ENCODE results near the gene FRYL. TPM values are rescaled to one million over a fixed set of nuclear protein-coding genes. Genes with fewer than 3 reads are reported as not detected.
"Not testable (repeated sequence)": the region's sequence is repeated elsewhere in the genome, so short reads cannot be mapped to it uniquely, and the experiment has no call there.

Gene FRYL
- total RNA-seq, 1 experiment from 2014 or later, result 28.5 TPM

DNA sequence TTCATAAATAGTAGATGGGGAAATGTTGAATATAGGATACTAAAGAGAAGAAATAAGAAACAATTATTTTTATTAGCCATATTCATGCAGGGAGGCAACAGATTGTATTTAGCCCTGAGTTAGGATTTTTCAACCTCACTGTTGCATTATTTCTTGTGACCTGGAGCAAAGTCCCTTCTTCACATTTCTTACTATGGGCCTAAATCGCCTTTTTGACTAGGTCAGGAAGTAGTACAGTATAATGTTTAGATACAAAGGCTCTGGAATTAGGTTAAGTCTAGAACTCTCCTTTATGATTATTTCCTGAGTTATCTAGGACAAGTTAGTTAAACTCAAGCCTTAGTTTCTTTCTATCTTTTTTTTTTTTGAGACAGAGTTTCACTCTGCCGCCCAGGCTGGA, 88.0 kb downstream of the FRYL start:
- DNase-seq (ENCODE audit: low read depth in 1 of 2, low spot score in 2 of 2), result no peak
- Histone ChIP-seq H3K27ac (no peak overlapping the region), H3K4me1 (replicated peaks) (no peaks in the 10 kb centered on the region), H3K9me3 (replicated peaks) (no peaks in the 10 kb centered on the region), H3K4me3 (no peak overlapping the region), H3K36me3 (no peaks in the 10 kb centered on the region), H3K27me3 (replicated peaks) (no peaks in the 10 kb centered on the region)

DNA sequence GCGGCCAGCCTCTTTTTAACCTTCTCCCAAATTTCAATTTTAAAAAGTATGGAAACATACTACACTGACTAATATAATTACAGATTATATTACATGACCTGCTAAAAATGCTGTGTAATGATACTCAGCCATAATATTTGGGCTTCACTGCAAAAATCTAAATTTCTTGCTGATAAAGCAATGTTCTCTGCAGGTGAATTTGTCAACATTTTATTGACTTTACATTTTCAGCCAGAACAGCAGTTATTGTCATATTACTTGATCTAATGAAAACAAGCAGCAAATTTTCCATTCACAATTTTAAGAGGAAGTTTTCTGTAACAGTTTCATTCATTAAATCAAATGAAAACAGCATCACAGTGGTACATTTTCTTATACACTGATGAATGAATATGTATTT, 91.1 kb downstream of the FRYL start:
- no peaks in the 10 kb centered on the region for H3K9me3 ChIP-seq (replicated peaks)
- H3K27me3 ChIP-seq (replicated peaks), result no peaks in the 10 kb centered on the region
- no peaks in the 10 kb centered on the region for H3K4me1 ChIP-seq (replicated peaks)
- DNase-seq (ENCODE audit: low read depth in 1 of 2, low spot score in 2 of 2), result no peak
- no peak overlapping the region for H3K27ac ChIP-seq
- H3K4me3 ChIP-seq, result no peak overlapping the region
- H3K36me3 ChIP-seq, result no peaks in the 10 kb centered on the region

DNA sequence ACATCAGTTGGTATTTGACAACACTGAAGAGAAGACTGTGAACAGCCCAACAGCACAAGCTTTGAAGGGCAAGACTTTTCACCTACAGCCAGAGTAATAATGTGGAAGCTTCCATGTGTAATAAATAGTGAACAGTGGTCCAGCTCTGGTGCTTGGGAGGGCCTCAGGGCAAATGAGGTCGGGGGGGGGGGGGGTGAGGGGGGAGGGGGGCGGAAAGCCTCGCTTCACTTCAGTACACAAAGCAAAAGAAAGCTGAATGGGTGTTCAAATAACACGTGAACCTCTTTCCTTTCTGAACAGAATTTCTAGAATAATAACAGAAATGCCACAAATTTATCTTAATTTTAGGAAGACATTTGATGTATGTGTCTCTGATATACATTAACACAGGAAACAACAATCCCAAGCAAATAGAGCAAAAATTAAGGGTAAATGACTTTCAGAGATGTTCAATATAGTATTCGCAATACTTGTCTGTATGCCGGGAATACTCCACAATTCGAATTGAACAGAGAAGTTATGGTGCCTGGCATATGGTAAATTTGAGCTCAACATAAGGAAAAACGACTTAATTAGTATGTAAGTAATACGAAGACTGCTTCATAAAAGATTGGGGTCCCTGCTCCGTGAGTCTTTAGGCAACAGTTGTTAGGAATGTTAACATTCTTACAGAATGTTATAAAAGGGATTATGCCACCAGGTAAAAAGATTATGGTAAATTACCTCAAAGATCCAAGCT, 92.6 kb downstream of the FRYL start:
- Histone ChIP-seq H3K9me3 (replicated peaks) (no peaks in the 10 kb centered on the region), H3K27ac (no peak overlapping the region), H3K36me3 (no peaks in the 10 kb centered on the region), H3K4me3 (no peak overlapping the region), H3K27me3 (replicated peaks) (no peaks in the 10 kb centered on the region), H3K4me1 (replicated peaks) (no peaks in the 10 kb centered on the region)
- no peak for DNase-seq (ENCODE audit: low read depth in 1 of 2, low spot score in 2 of 2)

DNA sequence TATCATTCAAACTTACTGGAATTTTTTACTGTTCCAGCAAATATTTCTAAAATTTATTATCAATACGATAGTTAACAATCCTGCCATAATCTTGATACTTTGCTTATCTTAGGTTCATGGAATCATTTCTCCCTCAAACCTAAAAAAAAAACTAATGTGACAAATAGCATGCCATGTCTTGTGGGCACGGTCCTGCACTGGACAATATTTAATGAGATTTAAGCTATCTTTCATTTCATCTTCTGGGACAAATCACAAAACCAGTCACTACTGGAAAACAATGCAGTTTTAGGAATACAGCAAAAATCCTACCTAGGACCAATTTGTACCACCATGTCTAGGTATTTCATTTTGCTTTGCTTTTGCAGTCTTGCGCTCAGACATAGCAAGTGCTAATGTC, 93.7 kb downstream of the FRYL start:
- H3K4me3 ChIP-seq, result no peak overlapping the region
- no peak overlapping the region for H3K27ac ChIP-seq
- no peaks in the 10 kb centered on the region for H3K36me3 ChIP-seq
- no peaks in the 10 kb centered on the region for H3K27me3 ChIP-seq (replicated peaks)
- no peak for DNase-seq (ENCODE audit: low read depth in 1 of 2, low spot score in 2 of 2)
- no peaks in the 10 kb centered on the region for H3K9me3 ChIP-seq (replicated peaks)
- H3K4me1 ChIP-seq (replicated peaks), result no peaks in the 10 kb centered on the region

DNA sequence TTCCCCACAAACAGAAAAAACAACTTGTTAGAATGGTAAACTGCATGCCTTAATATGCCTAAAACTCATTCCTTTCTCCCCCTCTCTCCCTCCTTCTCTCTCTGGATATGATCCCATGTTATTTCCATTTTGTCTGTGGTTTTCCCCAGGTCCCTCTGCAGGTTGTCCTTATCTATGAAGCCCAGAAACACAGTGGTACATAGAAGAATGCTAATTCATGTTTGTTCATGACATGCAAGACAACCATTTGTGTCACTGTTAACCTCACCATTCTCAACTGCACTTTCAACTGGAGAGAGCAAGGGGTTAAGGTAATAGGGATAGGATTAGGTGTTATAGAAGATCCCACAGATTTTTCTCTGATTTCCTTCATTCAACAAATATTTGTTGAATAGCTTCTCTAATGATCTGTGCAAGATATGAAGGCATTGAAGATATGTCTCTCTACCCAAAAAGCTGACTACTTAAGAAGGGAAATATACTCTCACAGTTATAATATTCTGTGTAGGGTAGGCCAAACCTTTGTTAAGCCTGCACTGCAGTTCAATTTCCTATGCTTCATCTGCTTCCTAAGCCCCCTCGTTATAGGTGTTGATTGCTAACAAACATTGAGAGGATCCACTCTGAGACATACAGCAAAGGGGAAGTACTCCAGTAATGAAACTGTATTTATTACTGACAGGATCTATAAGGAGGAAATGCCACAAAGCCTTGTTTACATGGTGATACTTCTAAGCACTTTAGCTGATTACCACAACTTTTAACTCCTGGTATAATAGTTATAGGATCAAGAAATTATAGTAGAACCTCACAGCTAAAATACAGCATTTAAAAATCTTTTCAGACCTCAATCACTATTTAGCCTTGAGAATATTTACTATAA, 96.1 kb downstream of the FRYL start:
- Histone ChIP-seq H3K9me3 (replicated peaks) (no peaks in the 10 kb centered on the region), H3K4me3 (no peak overlapping the region), H3K27ac (no peak overlapping the region), H3K4me1 (replicated peaks) (no peaks in the 10 kb centered on the region), H3K36me3 (no peaks in the 10 kb centered on the region), H3K27me3 (replicated peaks) (no peaks in the 10 kb centered on the region)
- no peak for DNase-seq (ENCODE audit: low read depth in 1 of 2, low spot score in 2 of 2)

DNA sequence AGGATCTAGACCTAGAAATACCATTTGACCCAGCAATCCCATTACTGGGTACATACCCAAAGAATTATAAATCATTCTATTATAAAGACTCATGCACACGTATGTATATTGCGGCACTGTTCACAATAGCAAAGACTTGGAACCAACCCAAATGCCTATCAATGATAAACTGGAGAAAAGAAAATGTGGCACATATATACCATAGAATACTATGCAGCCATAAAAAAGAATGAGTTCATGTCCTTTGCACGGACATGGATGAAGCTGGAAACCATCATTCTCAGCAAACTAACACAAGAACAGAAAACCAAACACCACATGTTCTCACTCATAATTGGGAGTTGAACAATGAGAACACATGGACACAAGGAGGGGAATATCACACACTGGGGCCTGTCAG, 97.2 kb downstream of the FRYL start:
- H3K4me3 ChIP-seq; H3K4me1 ChIP-seq (replicated peaks); H3K27me3 ChIP-seq (replicated peaks); H3K36me3 ChIP-seq; H3K27ac ChIP-seq; H3K9me3 ChIP-seq (replicated peaks); DNase-seq (ENCODE audit: low read depth in 1 of 2, low spot score in 2 of 2): not testable (repeated sequence)

DNA sequence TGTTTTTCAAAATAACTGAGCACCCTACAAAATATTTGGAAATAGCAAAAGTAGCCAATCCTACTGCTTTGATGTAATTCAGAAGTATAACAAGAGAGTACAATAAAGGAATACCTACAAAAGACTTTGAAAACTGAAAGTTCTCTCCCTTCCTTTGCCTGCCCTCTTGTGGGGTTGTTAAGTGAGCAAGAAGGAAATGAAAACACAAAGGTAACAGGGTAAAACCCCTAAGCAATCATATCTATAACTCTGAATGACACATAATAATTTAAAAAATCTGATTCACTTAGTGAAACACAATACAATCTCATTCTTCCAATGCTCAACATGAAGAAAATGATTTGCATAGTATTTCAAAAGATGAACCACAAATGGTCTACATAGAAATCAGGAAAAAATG, 98.2 kb downstream of the FRYL start:
- DNase-seq (ENCODE audit: low read depth in 1 of 2, low spot score in 2 of 2), result no peak
- no peaks in the 10 kb centered on the region for H3K4me1 ChIP-seq (replicated peaks)
- H3K36me3 ChIP-seq, result no peaks in the 10 kb centered on the region

DNA sequence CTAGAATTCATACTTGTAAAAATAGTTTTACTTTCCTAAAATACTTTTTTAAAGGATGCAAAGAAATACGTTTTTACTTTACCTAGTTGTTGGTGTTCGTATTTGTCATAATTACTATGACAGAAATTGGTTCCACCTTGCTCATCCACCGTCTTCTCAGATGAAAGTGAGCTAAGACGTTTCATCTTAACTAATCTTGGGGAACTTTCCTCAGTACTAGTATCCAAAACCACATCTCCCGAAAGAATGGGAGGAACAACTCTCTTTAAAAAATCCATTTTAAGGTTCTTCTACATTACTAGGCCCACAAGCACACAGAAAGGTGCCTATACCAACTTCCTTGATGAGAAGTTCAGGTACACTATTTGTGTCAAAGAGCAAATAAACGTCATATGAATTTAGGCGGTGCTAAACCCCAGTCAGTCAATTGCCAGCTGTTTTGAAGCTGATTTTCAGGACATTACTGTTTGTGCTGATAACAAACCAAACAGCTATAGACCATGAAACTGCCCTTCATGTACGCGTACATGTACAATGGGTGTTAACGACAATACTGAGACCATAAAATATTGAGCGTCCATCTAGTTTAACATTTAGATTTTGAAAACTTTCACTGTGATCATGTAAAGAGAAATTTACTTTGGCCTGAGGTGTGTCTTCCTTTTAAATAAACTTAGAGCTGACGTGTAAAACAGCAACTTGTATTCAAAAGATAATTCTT, 99.1 kb downstream of the FRYL start:
- no peaks in the 10 kb centered on the region for H3K27me3 ChIP-seq (replicated peaks)
- no peaks in the 10 kb centered on the region for H3K9me3 ChIP-seq (replicated peaks)
- H3K36me3 ChIP-seq, result no peaks in the 10 kb centered on the region
- no peak overlapping the region for H3K27ac ChIP-seq
- H3K4me1 ChIP-seq (replicated peaks), result no peaks in the 10 kb centered on the region
- no peak overlapping the region for H3K4me3 ChIP-seq
- no peak for DNase-seq (ENCODE audit: low read depth in 1 of 2, low spot score in 2 of 2)

More for the DNA sequence above, 98.2 kb downstream of the FRYL start:
- Histone ChIP-seq H3K4me3 (no peak overlapping the region), H3K27me3 (replicated peaks) (no peaks in the 10 kb centered on the region), H3K9me3 (replicated peaks) (no peaks in the 10 kb centered on the region), H3K27ac (no peak overlapping the region)

DNA sequence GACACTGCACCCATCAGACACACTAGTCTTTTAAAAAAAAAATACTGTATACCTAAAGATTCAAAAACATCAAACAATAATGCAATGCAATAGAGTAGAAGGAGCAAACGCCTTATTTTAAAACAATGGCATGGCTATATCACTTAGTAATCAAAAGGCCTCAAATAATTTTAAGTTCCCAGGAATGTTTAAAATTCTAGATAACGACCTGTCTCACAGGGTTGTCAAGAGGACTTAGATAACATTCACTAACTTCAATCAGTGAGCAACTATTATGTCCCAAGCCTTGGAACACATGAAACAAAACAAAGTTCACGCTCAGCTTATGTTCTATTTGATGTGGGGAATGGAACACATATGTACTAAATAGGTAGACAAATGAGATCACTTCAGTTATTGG, 106.5 kb downstream of the FRYL start:
- Histone ChIP-seq H3K4me3 (no peak overlapping the region), H3K27me3 (replicated peaks) (no peaks in the 10 kb centered on the region), H3K27ac (no peak overlapping the region), H3K4me1 (replicated peaks) (no peaks in the 10 kb centered on the region), H3K9me3 (replicated peaks) (no peaks in the 10 kb centered on the region), H3K36me3 (no peaks in the 10 kb centered on the region)
- no peak for DNase-seq (ENCODE audit: low read depth in 1 of 2, low spot score in 2 of 2)

DNA sequence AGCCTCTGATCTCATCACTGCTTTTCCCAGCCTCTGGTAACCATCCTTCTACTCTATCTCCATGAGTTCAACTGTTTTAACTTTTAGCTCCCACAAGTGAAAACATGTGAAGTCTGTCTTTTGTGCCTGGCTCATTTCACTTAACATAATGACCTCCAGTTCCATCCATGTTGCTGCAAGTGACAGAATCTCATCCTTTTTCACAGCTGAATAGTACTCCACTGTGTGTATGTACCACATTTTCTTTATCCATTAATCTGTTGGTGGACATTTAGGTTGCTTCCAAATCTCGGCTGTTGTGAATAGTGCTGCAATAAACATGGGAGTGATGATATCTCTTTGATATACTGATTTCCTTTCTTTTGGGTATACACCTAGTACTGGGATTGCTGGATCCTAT, 109.5 kb downstream of the FRYL start:
- Histone ChIP-seq H3K9me3 (replicated peaks) (no peaks in the 10 kb centered on the region), H3K36me3 (no peaks in the 10 kb centered on the region), H3K4me1 (replicated peaks) (no peaks in the 10 kb centered on the region), H3K27ac (no peak overlapping the region), H3K27me3 (replicated peaks) (no peaks in the 10 kb centered on the region), H3K4me3 (no peak overlapping the region)
- no peak for DNase-seq (ENCODE audit: low read depth in 1 of 2, low spot score in 2 of 2)

DNA sequence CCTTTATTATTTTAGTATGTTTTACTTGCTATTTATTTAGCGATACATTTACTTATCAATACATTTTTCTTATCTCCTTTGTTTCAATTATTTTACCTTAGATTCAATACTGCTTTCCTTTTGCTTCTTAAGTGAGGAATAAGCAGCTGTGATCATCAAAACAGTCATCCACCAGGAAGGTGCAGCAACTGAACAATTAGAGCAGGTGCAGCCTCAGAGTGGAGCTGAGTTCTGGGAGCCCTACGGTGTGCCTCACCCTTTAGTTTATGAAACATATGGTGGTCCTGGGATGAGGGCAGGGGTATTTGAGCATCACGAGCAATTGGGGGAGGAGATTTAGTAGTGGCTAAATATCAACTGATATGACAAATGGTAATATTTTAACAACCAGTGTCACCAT, 111.0 kb downstream of the FRYL start:
- DNase-seq (ENCODE audit: low read depth in 1 of 2, low spot score in 2 of 2), result no peak
- Histone ChIP-seq H3K27ac (no peak overlapping the region), H3K4me3 (no peak overlapping the region), H3K36me3 (no peaks in the 10 kb centered on the region), H3K4me1 (replicated peaks) (no peaks in the 10 kb centered on the region), H3K27me3 (replicated peaks) (no peaks in the 10 kb centered on the region), H3K9me3 (replicated peaks) (no peaks in the 10 kb centered on the region)

DNA sequence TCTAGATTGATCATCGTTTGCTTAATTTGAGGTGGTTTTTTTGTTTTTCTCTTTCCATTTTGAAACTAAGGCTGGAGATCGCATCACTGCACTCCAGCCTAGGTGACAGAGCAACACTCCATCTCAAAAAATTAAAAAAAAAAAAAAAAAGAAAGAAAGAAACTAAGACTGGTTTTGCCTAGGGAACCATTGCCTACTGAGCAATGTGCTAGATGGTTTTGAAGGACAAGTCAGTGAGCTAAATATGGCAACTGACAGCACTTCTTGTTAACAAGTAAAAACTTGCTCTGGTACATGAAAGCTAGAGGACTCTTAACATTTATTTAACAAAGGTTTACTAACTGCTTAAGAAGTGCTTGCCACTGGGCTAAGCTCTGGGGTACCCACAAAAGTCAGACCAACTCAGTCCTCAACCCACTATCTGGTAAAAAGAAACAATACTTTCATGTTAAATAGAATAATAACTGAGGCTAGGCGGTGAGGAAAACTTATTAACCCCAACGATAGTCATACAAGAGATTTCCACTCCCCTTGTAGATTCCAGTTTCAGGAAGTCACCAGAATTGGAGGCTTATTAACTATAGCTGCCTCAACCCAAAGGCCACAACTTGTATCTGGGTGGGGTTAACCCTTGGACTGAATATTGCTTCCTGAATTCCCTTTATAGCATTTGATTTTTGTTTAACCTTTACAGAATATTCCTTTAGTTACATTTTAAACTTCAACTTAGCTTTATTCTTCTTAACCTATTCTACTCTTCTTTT, 111.6 kb downstream of the FRYL start:
- Histone ChIP-seq H3K36me3 (no peaks in the 10 kb centered on the region), H3K27ac (no peak overlapping the region), H3K27me3 (replicated peaks) (no peaks in the 10 kb centered on the region), H3K9me3 (replicated peaks) (no peaks in the 10 kb centered on the region), H3K4me1 (replicated peaks) (no peaks in the 10 kb centered on the region), H3K4me3 (no peak overlapping the region)
- DNase-seq (ENCODE audit: low read depth in 1 of 2, low spot score in 2 of 2), result no peak

DNA sequence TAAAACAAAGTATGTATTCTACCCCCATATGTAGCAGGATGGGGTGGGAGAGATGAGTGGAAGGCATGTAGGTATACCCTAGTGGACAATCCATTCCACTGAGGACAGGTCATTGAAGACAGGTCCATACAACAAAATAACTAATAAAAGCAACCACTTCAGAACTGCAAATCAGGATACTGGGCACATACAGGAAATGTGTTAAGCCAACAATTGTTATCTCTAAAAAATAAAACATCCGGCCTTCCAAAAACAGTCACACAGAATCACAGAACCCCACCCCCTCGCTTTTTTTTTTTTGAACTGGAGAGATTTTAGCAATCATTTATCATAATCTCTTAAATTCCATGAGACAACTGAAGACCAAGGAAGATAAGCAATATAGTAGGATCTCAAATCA, 112.9 kb downstream of the FRYL start:
- Histone ChIP-seq H3K27ac (no peak overlapping the region), H3K4me3 (no peak overlapping the region), H3K4me1 (replicated peaks) (no peaks in the 10 kb centered on the region), H3K36me3 (no peaks in the 10 kb centered on the region), H3K9me3 (replicated peaks) (no peaks in the 10 kb centered on the region), H3K27me3 (replicated peaks) (no peaks in the 10 kb centered on the region)
- DNase-seq (ENCODE audit: low read depth in 1 of 2, low spot score in 2 of 2), result no peak
